HFFc6 (cell line): ENCODE data around the gene ABCG1. TPM values are rescaled to one million over a fixed set of nuclear protein-coding genes. Genes with fewer than 3 reads are reported as not detected.

Experiments used
- DNase-seq: peaks from one replicate; pipeline ENCODE4 v3.0.0-alpha.2; 2018
- H3K27ac Mint-ChIP-seq: 2 replicates; pipeline ENCODE4 v1.8.0; 2020; ENCODE audit warnings: mild to moderate bottlenecking, mixed read lengths
- H3K27me3 Mint-ChIP-seq: 2 replicates; pipeline ENCODE4 v1.8.0; 2021; ENCODE audit warnings: mild to moderate bottlenecking, moderate library complexity, mixed read lengths; ENCODE audit not compliant: insufficient read depth
- H3K36me3 Mint-ChIP-seq: 2 replicates; pipeline ENCODE4 v1.8.0; 2021; ENCODE audit warnings: low read depth, mixed read lengths
- H3K4me1 Mint-ChIP-seq: 2 replicates; pipeline ENCODE4 v1.8.0; 2020; ENCODE audit warnings: low read depth, mixed read lengths
- H3K4me3 Mint-ChIP-seq: 2 replicates; pipeline ENCODE4 v1.8.0; 2020; ENCODE audit warnings: mild to moderate bottlenecking, moderate library complexity, mixed read lengths
- H3K9me3 Mint-ChIP-seq: 2 replicates; pipeline ENCODE4 v1.8.0; 2020; ENCODE audit warnings: mild to moderate bottlenecking, mixed read lengths
- CTCF ChIP-seq: fragments of 200-600 bp; sonication (generic); IDR thresholded peaks from 2 replicates; pipeline ENCODE4 v1.5.0; 2021; ENCODE audit warnings: antibody characterized with exemption, mild to moderate bottlenecking
- total RNA-seq, 6 experiments: library from RNA; stranded (reverse); fragmentation: NEBNext Ultra II Directional; extraction: Animal tissue kit (Norgen Biotek cat#: 25700); gene quantifications; 2 replicates in 1 of 6; 3 replicates in 5 of 6; pipeline ENCODE4 v1.2.3, GENCODE V29; 2021

Gene ABCG1
- total RNA-seq, 6 experiments from 2014 or later, result not detected

GRCh38 chr21:42294273-42294880, 75.4 kb downstream of the ABCG1 start:
- no peak for TF ChIP-seq CTCF
- H3K9me3 Mint-ChIP-seq, result peaks cover 28% of the 10 kb centered on the region
- H3K27me3 Mint-ChIP-seq, result peaks cover 7% of the 10 kb centered on the region; the same call in 1 of the 2 replicates
- DNase-seq, result no peak
- peaks cover 12% of the 10 kb centered on the region for H3K36me3 Mint-ChIP-seq
- no peak overlapping the region for H3K27ac Mint-ChIP-seq
- H3K4me3 Mint-ChIP-seq, result no peak overlapping the region
- H3K4me1 Mint-ChIP-seq, result no peaks in the 10 kb centered on the region

GRCh38 chr21:42295845-42296244, 76.9 kb downstream of the ABCG1 start:
- no peak overlapping the region for H3K4me3 Mint-ChIP-seq

GRCh38 chr21:42296501-42296900, 77.6 kb downstream of the ABCG1 start:
- no peak overlapping the region for H3K4me3 Mint-ChIP-seq
- peaks cover 30% of the 10 kb centered on the region for H3K9me3 Mint-ChIP-seq
- TF ChIP-seq CTCF, result no peak
- peaks cover 6% of the 10 kb centered on the region; the same call in 1 of the 2 replicates for H3K27me3 Mint-ChIP-seq
- H3K27ac Mint-ChIP-seq, result no peak overlapping the region
- H3K4me1 Mint-ChIP-seq, result no peaks in the 10 kb centered on the region
- DNase-seq, result no peak
- H3K36me3 Mint-ChIP-seq, result peaks cover 15% of the 10 kb centered on the region

More at GRCh38 chr21:42295845-42296244, 76.9 kb downstream of the ABCG1 start:
- no peak overlapping the region for H3K27ac Mint-ChIP-seq
- TF ChIP-seq CTCF, result no peak
- DNase-seq, result no peak
- peaks cover 33% of the 10 kb centered on the region for H3K9me3 Mint-ChIP-seq
- H3K36me3 Mint-ChIP-seq, result peaks cover 15% of the 10 kb centered on the region
- H3K27me3 Mint-ChIP-seq, result peaks cover 7% of the 10 kb centered on the region; the same call in 1 of the 2 replicates
- no peaks in the 10 kb centered on the region for H3K4me1 Mint-ChIP-seq

GRCh38 chr21:42297377-42297776, 78.4 kb downstream of the ABCG1 start:
- peaks cover 7% of the 10 kb centered on the region; the same call in 1 of the 2 replicates for H3K27me3 Mint-ChIP-seq
- no peaks in the 10 kb centered on the region for H3K4me1 Mint-ChIP-seq
- peaks cover 15% of the 10 kb centered on the region for H3K36me3 Mint-ChIP-seq
- no peak overlapping the region for H3K27ac Mint-ChIP-seq
- no peak overlapping the region for H3K4me3 Mint-ChIP-seq
- no peak for DNase-seq
- TF ChIP-seq CTCF, result no peak
- H3K9me3 Mint-ChIP-seq, result peaks cover 30% of the 10 kb centered on the region

- Mint-ChIP-seq H3K4me1 (no peaks in the 10 kb centered on the region), H3K4me3 (no peak overlapping the region), H3K27ac (no peak overlapping the region), H3K9me3 (peaks cover 38% of the 10 kb centered on the region), H3K27me3 (peaks cover 7% of the 10 kb centered on the region), H3K36me3 (peaks cover 15% of the 10 kb centered on the region)
- TF ChIP-seq CTCF, result no peak
- no peak for DNase-seq
These were observed 79.3 kb downstream of the ABCG1 start for GRCh38 chr21:42298237-42298636.
